HCT116 (cell line): ENCODE measurements around the gene NAALADL2. TPM values are rescaled to one million over a fixed set of nuclear protein-coding genes. Genes with fewer than 3 reads are reported as not detected.

Experiments
- ATAC-seq: fragments of 200-7000 bp; cut with Tn5 transposase; 2 replicates; pipeline ENCODE4 v1.9.1; 2020; ENCODE audit warnings: mild to moderate bottlenecking, moderate library complexity
- BruUV-seq: library from RNA; stranded (reverse); fragments of 400-500 nt; replicated peaks from 2 replicates; lab custom pipeline; 2021; lab: Mats Ljungman, UMichigan
- CTCF ChIA-PET: fragments of 300-600 bp; sonication (Branson Sonifier 250); formaldehyde crosslinking; loops from one replicate; lab custom pipeline; 2021; ENCODE audit warnings: antibody characterized with exemption; lab: Charles Lee
- POLR2A ChIA-PET: fragments of 300-600, 350-600 bp; sonication (Branson Sonifier 250); formaldehyde crosslinking; loops from one replicate; lab custom pipeline; 2021; ENCODE audit warnings: antibody characterized with exemption; lab: Charles Lee
- RAD21 ChIA-PET, 2 experiments: fragments of 300-600 bp; sonication (Branson Sonifier 250); formaldehyde crosslinking; loops; one replicate each; lab custom pipeline; 2023; ENCODE audit warnings: low total read pairs in 2 of 2; ENCODE audit not compliant: uncharacterized antibody in 2 of 2, unreplicated experiment in 2 of 2, low non-redundant PET in 1 of 2; lab: Charles Lee
- DNase-seq: peaks from one replicate; pipeline ENCODE4 v3.0.0-alpha.2; 2010; ENCODE audit warnings: low read depth, low spot score
- H2AFZ ChIP-seq: fragments of 200-600 bp; shearing (Covaris generic), sonication (generic); 2 replicates; pipeline ENCODE4 v1.6.1; 2017; ENCODE audit warnings: low read depth, mixed run types, mixed read lengths, antibody characterized with exemption, low read length; ENCODE audit not compliant: poor library complexity, severe bottlenecking
- H3K27ac ChIP-seq: 2 replicates; pipeline ENCODE4 v1.5.1; 2012; ENCODE audit warnings: low read depth, low read length
- H3K27me3 ChIP-seq: fragments of 200-600 bp; sonication (generic); 2 replicates; pipeline ENCODE4 v1.6.1; 2016; ENCODE audit warnings: mixed run types, low read length, mixed read lengths; ENCODE audit not compliant: insufficient read depth
- H3K36me3 ChIP-seq, 2 experiments: fragments of 200-500 bp in 1 of 2; fragments of 200-600 bp in 1 of 2; sonication (Bioruptor generic) in 1 of 2; sonication (generic) in 1 of 2; 2 replicates each; pipeline versions ENCODE4 v1.5.1 to v1.6.1; 2014 to 2016; ENCODE audit warnings: low read length in 2 of 2, inconsistent platforms in 1 of 2, mixed read lengths in 1 of 2, mixed run types in 1 of 2; ENCODE audit not compliant: insufficient read depth in 2 of 2, control insufficient read depth in 1 of 2
- H3K4me1 ChIP-seq, 2 experiments: fragments of 200-600 bp in 1 of 2; sonication (generic) in 1 of 2; 2 replicates each; pipeline versions ENCODE4 v1.5.1 to v1.6.1; 2012 to 2017; ENCODE audit warnings: low read length in 2 of 2, inconsistent platforms in 1 of 2, mild to moderate bottlenecking in 1 of 2, mixed read lengths in 1 of 2, mixed run types in 1 of 2, moderate library complexity in 1 of 2; ENCODE audit not compliant: insufficient read depth in 2 of 2, control insufficient read depth in 1 of 2
- H3K4me2 ChIP-seq: fragments of 200-600 bp; sonication (generic); 2 replicates; pipeline ENCODE4 v1.6.1; 2017; ENCODE audit warnings: mixed run types, low read length, mixed read lengths
- H3K4me3 ChIP-seq, 2 experiments: fragments of 200-600 bp in 1 of 2; sonication (generic) in 1 of 2; replicated peaks in 1 of 2; 2 replicates each; pipeline ENCODE4 v1.5.1; 2011 to 2016; ENCODE audit warnings: low read length in 2 of 2, control low read depth in 1 of 2, low read depth in 1 of 2, mild to moderate bottlenecking in 1 of 2, mixed read lengths in 1 of 2, mixed run types in 1 of 2
- H3K79me2 ChIP-seq: fragments of 200-600 bp; sonication (generic); 2 replicates; pipeline ENCODE4 v1.6.1; 2017; ENCODE audit warnings: mild to moderate bottlenecking, mixed run types, low read length, moderate library complexity, mixed read lengths; ENCODE audit not compliant: insufficient read depth
- H3K9ac ChIP-seq: fragments of 200-600 bp; sonication (generic); 2 replicates; pipeline ENCODE4 v1.6.1; 2016; ENCODE audit warnings: low read length, mixed read lengths
- H3K9me2 ChIP-seq: fragments of 200-600 bp; sonication (generic), shearing (Covaris generic); 2 replicates; pipeline ENCODE4 v1.6.1; 2017; ENCODE audit warnings: mixed run types, mild to moderate bottlenecking, moderate library complexity; ENCODE audit not compliant: insufficient read depth
- H3K9me3 ChIP-seq, 2 experiments: fragments of 200-500 bp in 1 of 2; fragments of 200-600 bp in 1 of 2; sonication (Bioruptor generic) in 1 of 2; sonication (generic) in 1 of 2; 2 replicates each; pipeline ENCODE4 v1.6.1; 2014 to 2017; ENCODE audit warnings: low read length in 2 of 2, mixed read lengths in 2 of 2, inconsistent platforms in 1 of 2, low read depth in 1 of 2, mild to moderate bottlenecking in 1 of 2, mixed run types in 1 of 2, moderate library complexity in 1 of 2; ENCODE audit not compliant: control insufficient read depth in 1 of 2, insufficient read depth in 1 of 2
- H4K20me1 ChIP-seq: fragments of 200-600 bp; sonication (generic), shearing (Covaris generic); 2 replicates; pipeline ENCODE4 v1.6.1; 2017; ENCODE audit warnings: mixed run types, mild to moderate bottlenecking, moderate library complexity; ENCODE audit not compliant: insufficient read depth
- ATF3 ChIP-seq: IDR thresholded peaks from 2 replicates; pipeline ENCODE4 v1.6.1; 2012
- CBX3 ChIP-seq: IDR thresholded peaks from 2 replicates; pipeline ENCODE4 v1.6.1; 2012; ENCODE audit warnings: low read depth
- CEBPB ChIP-seq: IDR thresholded peaks from 2 replicates; pipeline ENCODE4 v1.6.1; 2012; ENCODE audit warnings: low read depth
- EGR1 ChIP-seq: IDR thresholded peaks from 2 replicates; pipeline ENCODE4 v1.6.1; 2012; ENCODE audit warnings: low read depth
- ELF1 ChIP-seq: IDR thresholded peaks from 2 replicates; pipeline ENCODE4 v1.6.1; 2012; ENCODE audit warnings: low read depth, borderline replicate concordance
- EZH2 ChIP-seq: fragments of 200-600 bp; sonication (generic); IDR thresholded peaks from 2 replicates; pipeline ENCODE4 v1.6.1; 2017; ENCODE audit warnings: antibody characterized with exemption, mixed run types
- EZH2phosphoT487 ChIP-seq: fragments of 200-600 bp; IDR thresholded peaks from 2 replicates; pipeline ENCODE4 v1.6.1; 2018; ENCODE audit warnings: antibody characterized with exemption, borderline replicate concordance
- FOSL1 ChIP-seq: IDR thresholded peaks from 2 replicates; pipeline ENCODE4 v1.6.1; 2012; ENCODE audit warnings: low read depth
- JUND ChIP-seq: IDR thresholded peaks from 2 replicates; pipeline ENCODE4 v1.6.1; 2012
- POLR2A ChIP-seq: IDR thresholded peaks from 2 replicates; pipeline ENCODE4 v1.7.0; 2011; ENCODE audit warnings: borderline replicate concordance; ENCODE audit not compliant: insufficient read depth, insufficient read length; ENCODE audit errors: extremely low read depth
- POLR2AphosphoS5 ChIP-seq: IDR thresholded peaks from 2 replicates; pipeline ENCODE4 v1.6.1; 2011; ENCODE audit warnings: mild to moderate bottlenecking, low read depth, low read length, moderate library complexity
- RAD21 ChIP-seq: IDR thresholded peaks from 2 replicates; pipeline ENCODE4 v1.6.1; 2012; ENCODE audit warnings: low read depth, mild to moderate bottlenecking
- REST ChIP-seq: IDR thresholded peaks from 2 replicates; pipeline ENCODE4 v1.6.1; 2012; ENCODE audit warnings: low read depth
- SIN3A ChIP-seq: IDR thresholded peaks from 2 replicates; pipeline ENCODE4 v1.6.1; 2012; ENCODE audit warnings: low read depth
- SP1 ChIP-seq: IDR thresholded peaks from 2 replicates; pipeline ENCODE4 v1.6.1; 2012; ENCODE audit warnings: low read depth
- SRF ChIP-seq: IDR thresholded peaks from 2 replicates; pipeline ENCODE4 v1.6.1; 2012; ENCODE audit warnings: low read depth
- YY1 ChIP-seq: IDR thresholded peaks from 2 replicates; pipeline ENCODE4 v1.6.1; 2011; ENCODE audit warnings: low read length, low read depth, moderate library complexity, mild to moderate bottlenecking; ENCODE audit not compliant: insufficient replicate concordance; ENCODE audit errors: extremely low read depth
- ZBTB33 ChIP-seq: IDR thresholded peaks from 2 replicates; pipeline ENCODE4 v1.6.1; 2011; ENCODE audit warnings: mild to moderate bottlenecking, low read length, moderate library complexity; ENCODE audit not compliant: insufficient replicate concordance; ENCODE audit errors: extremely low read depth
- ZFX ChIP-seq: fragments of 450-650 bp; IDR thresholded peaks from 2 replicates; pipeline ENCODE4 v1.6.1; 2017
- ZNF274 ChIP-seq: fragments of 200-500 bp; sonication (Bioruptor generic); IDR thresholded peaks from 2 replicates; pipeline ENCODE4 v1.6.1; 2014; ENCODE audit warnings: mild to moderate bottlenecking, low read depth, low read length, inconsistent platforms
- intact Hi-C: fragments of 100-400 bp; cut with micrococcal nuclease; formaldehyde crosslinking; loops from 2 replicates; pipeline ENCODE4 v1.10.0; 2022
- total RNA-seq: library from RNA; stranded (reverse); gene quantifications from one replicate; pipeline ENCODE4 v1.2.1, GENCODE V29; 2021; ENCODE audit not compliant: unreplicated experiment

The NAALADL2 gene
- total RNA-seq, 1 experiment from 2014 or later = 2.9 TPM

- Histone ChIP-seq H3K4me1 (no peaks in the 10 kb centered on the region), H3K27ac (no peak overlapping the region), H3K36me3 (no peaks in the 10 kb centered on the region)
- ChIA-PET CTCF (no interaction called here), POLR2A (no interaction called here)
- TF ChIP-seq EZH2 (no peak), SRF (no peak), SP1 (no peak), ATF3 (no peak), CEBPB (no peak), ZNF274 (no peak), YY1 (no peak), SIN3A (no peak), EGR1 (no peak), ZFX (no peak), POLR2AphosphoS5 (no peak), CBX3 (no peak), FOSL1 (no peak), POLR2A (no peak), JUND (no peak), ELF1 (no peak), EZH2phosphoT487 (no peak), ZBTB33 (no peak), REST (no peak), RAD21 (no peak)
- TF ChIP-seq, all 23 proteins: peak for 0
- Histone ChIP-seq H3K27me3 (no peaks in the 10 kb centered on the region), H3K9me2 (no peaks in the 10 kb centered on the region), H2AFZ (no peak overlapping the region), H3K9ac (no peak overlapping the region), H4K20me1 (no peaks in the 10 kb centered on the region), H3K9me3 (no peaks in the 10 kb centered on the region), H3K4me2 (peak overlapping the region; percentile 2; the same call in 1 of the 2 replicates), H3K4me3 (no peak overlapping the region), H3K79me2 (no peaks in the 10 kb centered on the region)
- DNase-seq (no peak), ATAC-seq (no peak)
- RAD21 ChIA-PET = no interaction called here
- no TSS peak for BruUV-seq
- intact Hi-C loops = no loop called here
These were observed 448.5 kb downstream of the NAALADL2 start for GRCh38 chr3:175307642-175308041.
